Activated T-cell treated with anti-CD3 and anti-CD28 coated beads for 24 hours (primary cell): Measurements from ENCODE around the gene H19.

Source experiments
- DNase-seq: peaks from one replicate; pipeline ENCODE4 v3.0.0-alpha.2; 2020; ENCODE audit warnings: low read depth

H19 gene

DNA sequence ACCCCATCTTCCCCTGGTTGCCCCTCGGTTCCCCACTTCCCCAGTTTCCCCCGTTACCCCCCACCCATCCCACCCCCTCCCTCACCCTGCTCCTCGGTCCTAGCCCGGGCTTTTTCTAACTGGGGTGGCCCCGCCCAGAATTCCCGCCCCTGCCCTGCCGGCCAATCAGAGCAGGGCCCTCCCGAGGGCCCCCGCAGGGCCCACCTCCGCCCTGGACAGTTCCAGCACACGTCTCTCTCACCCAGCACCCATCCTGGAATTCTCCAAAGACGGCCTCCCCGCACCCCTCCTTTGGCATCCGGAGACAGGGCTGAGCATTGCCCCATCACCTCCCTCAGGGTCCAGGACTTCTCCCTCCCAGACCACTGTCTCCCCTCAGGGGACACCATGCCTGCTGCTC lies at the start of gene H19:
Gene H19 (minus strand): TSS at position 88 of the 400 bp plus-strand sequence.
- DNase-seq: no peak

DNA sequence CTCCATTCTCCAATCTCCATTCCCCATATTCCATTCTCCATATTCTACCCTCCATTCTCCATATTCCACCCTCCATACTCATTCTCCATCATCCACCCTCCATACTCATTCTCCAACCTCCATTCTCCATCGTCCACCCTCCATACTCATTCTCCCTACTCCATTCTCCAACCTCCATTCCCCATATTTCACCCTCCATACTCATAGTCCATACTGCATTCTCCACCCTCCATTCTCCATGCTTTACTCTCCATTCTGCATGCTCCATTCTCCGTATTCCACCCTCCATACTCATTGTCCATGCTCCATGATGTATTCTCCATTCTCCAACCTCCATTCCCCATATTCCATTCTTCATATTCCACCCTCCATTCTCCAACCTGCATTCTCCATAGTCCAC lies 44.3 kb upstream of the H19 start:
- DNase-seq: no peak

DNA sequence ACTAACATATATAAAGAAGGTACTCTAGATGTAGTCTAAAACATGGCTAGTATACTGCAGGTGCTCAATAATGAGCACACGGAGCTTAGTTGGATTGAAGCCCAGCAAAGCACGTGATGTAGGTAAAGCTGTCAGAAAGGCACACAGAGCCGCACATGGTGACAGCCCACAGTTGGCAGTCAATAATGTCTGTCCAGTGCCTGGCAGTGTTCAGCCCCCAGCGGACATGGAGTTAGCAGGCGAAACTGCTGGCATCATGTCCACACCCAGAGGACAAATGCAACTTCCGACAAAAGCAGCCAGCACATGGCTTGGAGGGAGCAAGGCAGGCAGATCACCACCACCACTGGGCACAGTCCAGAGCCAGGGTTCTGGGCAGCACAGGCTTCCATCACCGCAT lies 43.5 kb upstream of the H19 start:
- DNase-seq: no peak

DNA sequence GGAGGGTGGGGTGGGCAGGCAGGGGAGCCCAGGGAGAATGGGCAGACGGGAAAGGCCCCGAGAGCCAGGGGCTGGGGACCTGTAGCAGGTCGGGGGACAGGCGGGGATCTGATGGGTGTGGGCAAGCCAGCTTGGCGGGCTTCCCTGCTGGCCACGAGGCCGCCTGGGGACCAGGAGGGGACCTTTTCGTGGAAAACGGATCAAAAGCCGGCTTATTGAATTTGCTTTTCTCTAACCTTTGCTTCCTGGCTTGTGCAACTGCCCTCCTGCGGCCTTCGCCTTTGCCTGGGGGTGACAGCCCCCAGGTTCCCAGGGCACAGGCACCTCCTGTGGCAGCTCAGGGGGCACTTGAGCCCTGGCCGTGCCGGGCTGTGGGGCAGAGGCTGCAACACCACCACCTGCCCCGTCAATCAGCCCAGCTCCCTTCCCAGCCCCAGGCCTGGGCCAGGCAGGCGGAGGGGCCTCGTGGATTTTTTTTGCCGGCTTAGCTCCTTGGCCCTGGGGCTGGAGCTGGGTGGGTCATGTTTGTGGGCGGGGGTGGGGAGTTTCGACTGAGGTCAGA lies 41.6 kb upstream of the H19 start:
- DNase-seq: no peak

DNA sequence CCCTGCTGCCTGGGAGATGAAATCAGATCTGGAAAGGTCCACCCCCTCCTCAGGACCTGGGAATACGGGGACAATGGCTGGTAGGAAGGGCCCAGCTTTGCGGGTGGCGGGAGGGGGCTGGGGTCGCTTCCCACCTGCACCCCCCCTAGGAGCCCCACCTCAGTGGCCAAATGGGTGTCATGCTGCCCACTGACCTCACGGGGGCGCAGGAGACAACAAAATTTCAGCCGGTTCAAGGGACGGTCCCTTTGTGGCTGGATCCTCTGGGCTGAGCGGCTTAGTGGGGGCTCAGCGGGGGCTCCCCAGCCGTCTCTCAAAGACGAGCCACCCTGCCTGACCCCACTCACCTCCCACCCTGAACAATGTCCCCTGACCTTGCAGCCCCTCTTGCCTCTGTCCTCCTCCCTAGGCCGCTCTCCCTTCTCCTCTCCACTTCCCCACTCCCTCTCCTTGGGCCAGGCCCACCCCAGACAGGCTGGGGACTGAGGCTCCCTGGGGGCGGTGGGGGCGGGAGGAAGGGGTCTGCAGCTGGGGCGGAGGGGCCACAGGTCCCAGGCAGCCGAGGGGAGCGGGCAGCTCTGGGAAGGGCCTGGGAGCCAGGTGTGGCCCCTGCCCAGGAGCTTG lies 39.3 kb upstream of the H19 start:
- no peak for DNase-seq

DNA sequence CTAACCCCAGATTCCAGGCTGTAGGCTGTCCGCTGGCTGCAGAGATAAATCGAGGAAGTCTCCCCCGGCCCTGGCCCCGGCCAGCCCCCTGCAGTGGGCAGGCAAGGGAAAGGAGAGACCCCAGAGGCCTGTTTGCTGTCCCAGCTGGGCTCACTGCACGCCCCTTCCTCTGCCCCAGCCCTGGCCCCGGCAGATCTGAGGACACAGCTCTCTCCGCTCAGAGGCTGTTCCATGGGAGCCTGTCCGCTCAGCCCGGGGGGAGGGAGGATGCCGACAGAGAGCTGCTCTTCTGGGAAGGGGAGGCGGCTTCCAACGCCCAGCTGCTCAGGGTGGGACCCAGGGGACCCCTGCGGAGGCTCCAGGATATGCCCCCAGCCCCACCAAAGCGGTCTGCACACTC lies 37.7 kb upstream of the H19 start:
- no peak for DNase-seq

DNA sequence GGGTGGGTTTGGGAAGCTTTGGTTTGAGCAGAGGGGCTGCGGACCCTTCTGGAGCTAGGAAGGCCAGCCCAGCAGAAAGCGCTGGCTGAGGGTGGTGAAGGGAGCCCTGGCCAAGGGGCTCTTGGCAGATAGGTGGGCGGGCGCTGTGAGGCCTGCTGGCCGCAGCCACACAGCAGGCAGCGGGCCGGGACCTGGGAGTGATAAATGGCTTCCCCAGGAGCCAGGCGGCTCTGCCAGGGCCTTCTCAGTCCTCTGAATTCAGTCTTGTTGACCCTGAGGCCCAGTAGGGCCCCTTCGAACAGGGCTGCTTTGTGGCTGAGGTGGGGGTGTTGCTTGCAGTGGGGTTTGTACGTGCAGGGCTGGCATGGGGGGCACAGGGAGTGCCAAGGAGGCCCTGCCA lies 33.4 kb upstream of the H19 start:
- DNase-seq: no peak

DNA sequence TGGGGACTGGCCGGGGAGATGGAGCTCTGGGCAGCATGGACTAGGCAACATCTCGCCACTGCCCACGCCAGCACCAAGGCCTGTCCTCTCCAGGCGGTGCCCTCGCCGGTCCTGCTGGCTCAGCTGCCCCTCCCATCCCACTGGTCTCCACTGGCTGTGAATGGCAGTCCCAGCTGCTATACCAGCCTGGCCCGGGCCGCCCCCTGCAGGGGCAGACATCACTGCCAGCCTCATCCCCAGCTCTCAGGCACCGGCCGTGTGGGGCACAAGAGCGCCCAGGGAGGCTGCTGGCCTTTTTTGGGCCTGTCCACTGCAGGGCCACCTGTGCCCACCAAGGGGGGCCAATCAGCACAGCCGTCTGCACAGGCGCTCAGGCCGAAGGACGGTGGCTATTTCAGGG lies 30.1 kb upstream of the H19 start:
- DNase-seq: no peak

DNA sequence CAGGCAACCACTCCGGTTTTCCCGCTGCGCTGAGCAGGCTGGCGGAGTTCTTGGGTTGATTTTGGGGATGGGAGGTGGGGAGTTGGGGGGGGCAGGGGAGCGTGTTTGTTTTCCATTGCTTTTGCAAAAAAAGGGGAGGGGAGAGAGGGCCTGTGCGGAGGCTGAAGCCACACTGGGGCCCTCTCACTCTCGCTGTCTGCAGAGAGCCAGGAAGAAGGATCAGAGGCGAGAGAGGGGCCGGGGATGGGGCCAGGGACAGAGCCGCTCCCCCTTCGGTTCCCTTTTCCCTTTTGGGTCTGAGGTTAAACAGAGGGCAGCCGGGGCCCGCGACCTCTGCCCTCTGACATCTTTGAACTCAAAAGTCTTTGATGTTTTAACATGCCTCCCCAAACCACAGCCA lies 17.4 kb upstream of the H19 start:
- no peak for DNase-seq

DNA sequence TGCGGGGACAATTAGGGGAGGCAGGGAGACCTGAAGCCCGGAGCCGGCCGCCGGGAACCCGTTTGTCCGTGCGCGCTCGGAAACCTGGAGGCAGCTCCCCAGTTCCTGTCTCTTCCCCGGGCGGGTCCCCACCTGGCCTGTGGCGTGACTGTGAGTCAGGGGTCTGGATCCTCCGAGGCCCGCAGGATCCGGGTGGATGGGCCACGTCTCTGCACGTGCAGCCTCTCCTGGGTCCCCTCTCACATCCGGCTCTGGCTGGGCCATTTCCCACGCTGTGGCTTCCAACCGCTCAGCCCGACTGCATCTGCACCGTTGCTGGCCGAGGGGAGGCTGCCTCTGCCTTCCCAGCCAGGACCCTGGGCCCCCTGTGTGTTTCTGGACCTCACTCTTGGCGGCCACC lies 14.8 kb upstream of the H19 start:
- no peak for DNase-seq

DNA sequence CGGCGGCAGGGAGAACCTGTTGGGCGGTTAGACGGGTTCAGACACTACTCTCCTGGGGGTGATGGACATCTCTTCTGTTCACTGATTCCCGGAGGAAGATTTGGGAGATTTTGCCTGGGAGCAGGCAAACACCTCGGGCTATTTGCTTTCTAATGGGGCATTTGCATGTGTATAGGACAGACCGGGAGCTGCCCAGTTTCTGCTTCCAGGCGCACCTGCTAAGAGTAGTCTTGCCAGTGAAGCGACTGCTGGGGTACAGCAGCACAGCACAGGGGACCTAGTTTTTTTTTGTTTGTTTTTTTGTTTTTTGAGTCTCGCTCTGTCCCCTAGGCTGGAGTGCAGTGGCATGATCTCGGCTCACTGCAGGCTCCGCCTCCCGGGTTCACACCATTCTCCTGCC lies 6.8 kb upstream of the H19 start:
- DNase-seq: no peak

DNA sequence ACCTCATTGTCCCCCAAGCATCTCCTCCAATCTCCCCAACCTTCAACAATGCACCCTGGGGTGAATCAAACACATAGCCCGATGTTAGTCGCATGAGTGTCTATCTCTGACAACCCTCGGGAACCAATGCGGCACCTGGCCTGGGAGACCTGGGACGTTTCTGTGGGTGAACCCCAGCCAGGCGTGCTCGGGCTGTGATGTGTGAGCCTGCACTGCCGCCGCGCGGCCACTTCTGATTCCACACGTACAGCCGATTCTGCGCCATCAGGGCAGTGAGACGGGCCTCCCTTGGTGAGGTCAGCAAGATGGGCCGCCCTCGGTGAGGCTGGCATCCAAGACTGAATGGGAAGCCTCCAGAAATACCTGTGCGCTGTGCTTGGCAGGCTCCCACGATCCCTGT lies 5.2 kb upstream of the H19 start:
- no peak for DNase-seq

DNA sequence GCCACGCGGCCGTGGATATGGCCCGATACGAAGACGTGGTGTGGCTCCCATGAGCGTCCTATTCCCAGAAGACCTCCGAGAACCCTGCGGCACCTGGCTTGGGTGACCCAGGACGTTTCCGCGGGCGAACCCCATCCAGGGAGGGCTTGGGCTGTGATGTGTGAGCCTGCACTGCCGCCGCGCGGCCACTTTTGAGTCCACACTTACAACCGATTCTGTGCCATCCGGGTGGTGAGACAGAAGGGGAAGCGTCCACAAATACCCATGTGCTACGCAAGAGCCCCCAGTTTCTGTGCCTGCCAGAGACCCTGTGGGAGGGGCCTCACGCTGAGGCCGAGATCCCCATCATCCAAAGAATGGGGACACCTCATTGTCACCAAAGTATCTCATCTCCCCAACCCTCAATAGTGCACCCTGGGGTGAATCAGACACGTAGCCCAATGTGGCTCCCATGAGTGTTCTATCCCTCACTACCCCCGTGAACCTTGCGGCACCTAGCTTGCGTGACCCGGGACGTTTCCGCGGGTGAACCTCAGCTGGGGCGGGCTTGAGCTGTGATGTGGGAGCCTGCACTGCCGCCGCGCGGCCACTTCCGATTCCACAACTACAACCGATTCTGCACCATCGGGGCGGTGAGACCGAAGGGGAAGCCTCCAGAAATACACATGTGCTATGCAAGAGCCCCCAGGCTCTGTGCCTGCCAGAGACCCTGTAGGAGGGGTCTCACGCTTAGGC lies 4.6 kb upstream of the H19 start:
- no peak for DNase-seq

DNA sequence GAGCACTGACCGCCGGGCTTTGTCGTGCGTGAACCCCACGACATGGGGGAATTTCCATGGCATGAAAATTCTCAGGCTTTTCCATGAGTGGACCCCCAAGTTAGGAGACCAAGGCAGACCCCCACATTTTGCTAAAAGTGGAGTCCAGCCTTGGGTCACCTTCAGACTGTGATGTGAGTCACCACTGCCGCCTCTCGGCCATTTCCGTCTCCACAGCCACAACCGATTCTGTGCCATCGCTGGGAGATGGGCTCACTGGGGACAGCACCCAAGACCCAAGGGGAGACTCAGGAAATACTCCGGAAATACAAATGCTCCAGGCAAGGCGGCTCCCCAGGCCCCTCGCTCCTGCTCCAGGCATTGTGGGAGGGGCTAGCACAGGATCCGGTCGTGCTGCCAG lies 1.2 kb upstream of the H19 start:
- no peak for DNase-seq

DNA sequence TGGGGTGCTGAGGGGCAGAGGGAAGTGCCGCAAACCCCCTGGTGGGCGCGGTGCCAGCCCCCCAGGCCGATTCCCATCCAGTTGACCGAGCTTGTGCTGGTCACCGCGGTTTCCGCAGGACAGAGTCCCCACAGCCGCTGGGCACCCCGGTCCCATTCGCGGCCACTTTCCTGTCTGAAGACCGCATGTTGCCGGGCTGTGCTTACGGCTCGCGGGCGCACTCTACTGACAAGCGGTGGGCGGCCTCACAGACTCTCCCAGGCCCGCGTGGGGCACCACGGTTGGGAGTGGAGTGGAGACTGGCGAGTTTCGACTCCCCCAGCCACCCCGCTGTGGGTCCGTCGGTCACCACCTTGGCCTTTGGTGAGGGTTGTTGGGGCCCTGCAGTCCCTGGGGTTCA lies 648 bp upstream of the H19 start:
- no peak for DNase-seq

DNA sequence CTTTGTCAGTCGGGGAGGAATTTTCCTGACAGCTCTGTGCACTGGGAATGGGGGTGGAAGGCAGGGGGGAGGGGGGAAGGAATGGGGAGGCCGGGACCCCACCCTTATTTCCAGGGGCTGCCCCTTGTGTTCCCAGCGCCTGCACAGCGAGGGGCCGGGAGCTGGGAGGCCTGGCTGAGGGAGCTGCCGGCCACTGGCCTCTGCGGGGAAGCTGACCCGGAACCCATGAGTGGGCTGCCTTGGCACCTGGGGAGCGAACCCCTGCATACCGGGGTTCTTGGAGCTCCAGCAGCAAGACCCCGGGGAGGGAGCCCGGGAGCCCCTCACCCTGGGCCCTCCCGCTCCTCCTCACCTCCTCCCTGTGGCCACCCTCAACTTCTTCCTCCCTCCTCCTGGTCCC lies 3.5 kb downstream of the H19 start:
- DNase-seq: no peak

DNA sequence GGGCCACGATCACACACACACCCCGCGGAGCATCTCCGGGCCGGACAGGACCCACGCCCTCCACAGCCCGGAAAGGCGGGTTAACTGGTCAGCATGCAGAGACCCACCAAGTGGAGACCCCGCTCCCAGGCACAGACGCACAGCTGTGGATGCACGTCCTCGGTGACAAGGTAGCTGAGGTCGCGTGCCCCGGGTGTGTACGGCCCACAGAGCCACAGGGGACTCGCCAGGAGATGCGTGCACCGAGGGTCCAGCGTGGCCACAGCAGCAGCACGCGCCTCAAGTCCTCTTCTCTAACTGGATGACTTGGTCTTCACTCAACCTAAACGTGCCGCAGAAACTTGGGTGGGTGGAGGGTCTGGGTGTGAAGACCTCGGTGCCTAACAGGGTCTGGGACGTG lies 5.5 kb downstream of the H19 start:
- DNase-seq: no peak

DNA sequence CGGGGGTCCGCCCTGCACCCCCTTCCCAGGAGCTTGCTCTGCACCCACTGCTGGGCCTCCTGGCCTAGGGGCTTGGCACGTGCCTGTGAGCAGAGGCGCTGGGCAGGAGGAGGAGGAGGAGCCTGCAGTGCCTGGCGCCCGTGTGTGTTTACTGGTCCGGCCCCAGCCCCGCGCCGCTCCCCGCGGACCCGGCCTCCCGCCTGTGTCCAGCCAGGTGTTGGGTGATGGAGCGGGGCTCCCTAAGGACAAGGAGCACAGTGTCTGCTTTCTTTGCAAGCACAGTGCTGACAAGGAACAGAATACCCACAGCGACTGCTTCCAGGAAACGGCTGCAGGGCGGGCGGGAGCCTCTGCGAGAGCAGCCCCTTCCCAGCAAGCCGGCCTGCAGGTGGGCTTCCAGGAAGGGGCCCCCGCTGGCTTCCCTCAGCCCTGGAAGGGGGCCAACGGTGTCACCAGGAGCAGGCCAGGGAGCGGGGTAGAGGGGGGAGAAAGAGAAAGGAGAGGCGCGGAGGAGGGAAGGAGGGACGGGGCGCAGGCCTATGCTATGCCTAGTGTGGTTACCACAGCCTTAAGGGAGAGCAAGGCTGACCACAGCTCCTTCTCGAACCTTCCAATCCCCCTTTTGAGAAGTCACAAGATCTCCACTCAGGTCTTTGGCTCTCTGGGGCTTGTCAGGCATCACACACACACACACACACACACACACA lies 6.6 kb downstream of the H19 start:
- no peak for DNase-seq

DNA sequence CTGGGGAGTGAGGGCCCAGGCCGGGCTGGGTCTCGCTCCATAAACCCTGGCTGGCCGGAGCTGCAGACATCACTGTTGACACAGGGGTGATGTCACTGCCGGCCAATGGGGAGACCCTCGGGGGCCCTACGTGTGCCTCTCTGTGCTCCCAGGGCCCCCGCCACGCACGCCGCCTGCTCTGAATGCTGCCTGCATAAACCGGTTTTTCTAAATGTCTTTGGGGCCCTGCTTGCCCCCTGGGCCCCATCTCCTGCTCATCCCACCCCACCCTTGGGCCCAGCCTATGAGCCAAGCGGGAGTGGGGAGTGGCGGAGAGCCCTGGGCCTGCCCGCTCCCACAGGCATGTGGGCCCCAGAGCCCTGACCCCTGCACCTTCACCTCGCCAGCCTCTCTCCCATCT lies 7.7 kb downstream of the H19 start:
- DNase-seq: no peak

DNA sequence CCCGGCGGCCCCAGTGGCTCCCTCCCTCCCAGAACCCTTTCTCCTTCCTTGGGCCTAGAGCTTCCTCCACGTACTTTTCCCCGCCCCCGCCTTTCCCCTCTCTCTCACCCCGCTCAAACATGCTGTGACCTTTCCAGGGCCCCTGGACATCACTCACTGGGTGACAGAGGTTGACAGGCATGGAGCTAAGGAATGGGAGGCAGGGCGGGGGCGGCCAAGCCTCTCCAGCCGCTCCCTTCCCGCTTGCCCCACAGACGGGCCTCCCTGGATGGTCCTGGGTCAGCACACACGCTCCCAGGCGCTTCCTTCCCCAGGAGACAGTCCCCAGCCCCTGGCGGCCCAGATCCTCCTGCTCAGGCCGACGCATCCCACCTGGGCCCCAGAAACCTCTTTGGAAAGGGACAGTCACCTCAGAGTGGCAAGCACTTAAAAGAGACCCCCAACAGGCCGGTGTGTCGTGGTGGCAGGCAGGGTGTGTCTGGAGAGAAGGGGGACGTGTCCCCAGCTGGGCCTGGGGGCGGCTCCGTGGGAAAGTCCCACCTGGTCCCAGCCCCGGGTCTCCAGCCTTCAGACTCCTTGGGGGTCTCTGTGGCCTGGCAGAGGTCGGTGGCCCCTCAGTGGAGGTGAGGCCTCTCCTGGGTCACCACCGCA lies 8.8 kb downstream of the H19 start:
- no peak for DNase-seq

DNA sequence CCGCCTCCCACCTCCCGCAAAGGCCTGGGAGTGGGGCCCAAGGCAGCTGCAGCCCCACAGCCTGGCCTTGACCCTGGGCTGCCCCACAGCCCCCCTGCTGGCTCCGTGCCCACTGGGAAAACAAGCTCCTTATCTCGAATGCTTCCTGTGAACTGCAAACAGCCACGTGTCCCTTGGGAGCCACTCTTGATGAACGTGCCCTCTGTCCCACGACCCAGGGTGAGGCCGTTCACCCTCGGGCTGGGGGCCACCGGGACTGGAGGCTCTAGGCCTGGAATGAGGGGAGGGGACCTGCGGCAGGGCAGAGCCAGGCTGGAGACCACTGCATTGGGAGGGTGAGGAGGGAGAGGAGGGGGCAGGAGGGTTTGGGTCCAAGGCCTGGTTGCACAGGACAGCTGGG lies 9.5 kb downstream of the H19 start:
- DNase-seq: no peak

DNA sequence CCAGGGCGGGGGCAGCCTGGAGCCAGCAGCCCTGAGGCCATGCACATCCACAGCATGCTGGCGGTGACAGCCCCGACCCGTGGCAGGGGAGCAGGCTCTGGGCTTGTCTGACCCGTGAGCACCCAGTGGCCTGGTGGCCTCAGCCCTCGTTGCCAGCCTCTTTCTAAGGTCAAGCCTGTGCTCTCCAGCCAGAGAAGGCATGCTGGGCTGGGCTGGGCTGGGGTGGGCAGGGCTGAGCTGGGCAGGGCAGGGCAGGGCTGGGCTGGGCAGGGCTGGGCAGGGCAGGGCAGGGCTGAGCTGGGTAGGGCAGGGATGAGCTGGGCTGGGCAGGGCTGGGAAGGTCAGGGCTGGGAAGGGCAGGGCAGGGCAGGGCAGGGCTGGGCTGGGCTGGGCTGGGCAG lies 10.6 kb downstream of the H19 start:
- no peak for DNase-seq

DNA sequence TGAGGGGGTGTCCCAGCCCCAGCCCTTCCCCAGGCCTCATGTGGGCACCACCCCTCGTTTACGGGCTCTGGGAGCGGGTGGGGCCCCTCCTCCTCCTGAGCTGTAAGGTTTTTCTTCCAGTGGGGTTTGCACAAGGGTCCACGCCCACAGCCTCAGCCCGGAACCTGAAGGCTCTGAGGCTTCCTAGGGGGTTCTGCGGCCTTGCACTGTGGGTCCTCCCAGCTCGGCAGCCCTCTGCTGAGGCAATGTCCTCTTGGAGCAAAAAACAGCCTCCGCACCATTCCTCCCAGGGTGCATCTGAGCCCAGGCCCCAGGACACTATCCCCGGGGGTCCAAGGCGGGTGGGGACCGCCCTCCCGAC lies 14.1 kb downstream of the H19 start:
- no peak for DNase-seq
